Spinal cord (tissue), 10 donors: ENCODE results near the gene STXBP3. TPM values are rescaled to one million over a fixed set of nuclear protein-coding genes. Genes with fewer than 3 reads are reported as not detected.
"Not testable (repeated sequence)": the region's sequence is repeated elsewhere in the genome, so short reads cannot be mapped to it uniquely, and the experiment has no call there.

ENCODE experiments used
- DNase-seq, 6 donors: peaks; one replicate each; pipeline versions ENCODE4 v3.0.0 to v3.0.0-alpha.2; 2013 to 2015; ENCODE audit warnings: low spot score in 6 of 6, low read depth in 4 of 6
- H3K27ac ChIP-seq: one replicate; pipeline ENCODE4 v1.5.1; 2013; ENCODE audit warnings: low read depth, low read length, control low read depth
- H3K27me3 ChIP-seq: one replicate; pipeline ENCODE4 v1.6.1; 2013; ENCODE audit warnings: low read length; ENCODE audit not compliant: control insufficient read depth, insufficient read depth
- H3K36me3 ChIP-seq: one replicate; pipeline ENCODE4 v1.6.1; 2013; ENCODE audit warnings: low read length; ENCODE audit not compliant: control insufficient read depth, insufficient read depth
- H3K4me1 ChIP-seq: one replicate; pipeline ENCODE4 v1.6.1; 2013; ENCODE audit warnings: low read length; ENCODE audit not compliant: control insufficient read depth, insufficient read depth
- H3K4me3 ChIP-seq: one replicate; pipeline ENCODE4 v1.5.1; 2013; ENCODE audit warnings: low read depth, low read length, control low read depth
- H3K9me3 ChIP-seq: one replicate; pipeline ENCODE4 v1.6.1; 2013; ENCODE audit warnings: low read length; ENCODE audit not compliant: control insufficient read depth, insufficient read depth
- WGBS: methylation state at CpG from one replicate; pipeline ENCODE4 v1.1.5; 2013; ENCODE audit warnings: missing lambda C conversion rate; ENCODE audit not compliant: insufficient coverage; 5-methylcytosine and 5-hydroxymethylcytosine counted together
- long read RNA-seq, 4 donors: transcript quantifications; one replicate each; lab custom pipeline, GENCODE V29; 2026
- polyA plus RNA-seq, 2 donors: library from polyadenylated mRNA; unstranded; fragments of 120-200 nt; gene quantifications; one replicate each; pipeline ENCODE4 v1.2.1, GENCODE V29; 2013; ENCODE audit not compliant: insufficient read length in 2 of 2
- total RNA-seq, 2 donors: library from RNA; depleted of rRNA in 1 of 2; stranded (reverse); fragments of 120-200 nt in 1 of 2; fragments of >200 nt in 1 of 2; gene quantifications; one replicate each; pipeline versions ENCODE4 v1.2.3 to v1.2.4, GENCODE V29; 2013 to 2014
- donor health status: healthy.

The STXBP3 gene
- total RNA-seq (10 to 100 TPM; 45.9 to 85.7 TPM), polyA plus RNA-seq (10 to 100 TPM; 50.9 to 54.1 TPM)
- long read RNA-seq, donor 1, transcript STXBP3-201 (19 exons, 2,478 nt): major isoform, 6 of 7 reads
- long read RNA-seq, donor 1, partial matches to known transcripts: 0 of 7 reads
- long read RNA-seq, donor 1, other reads (novel, unspliced or antisense): 0 of 7 reads
- long read RNA-seq, donor 2, partial matches to known transcripts: 0 of 4 reads
- long read RNA-seq, donor 2, other reads (novel, unspliced or antisense): 0 of 4 reads
- long read RNA-seq, donor 3, partial matches to known transcripts: 0 of 3 reads
- long read RNA-seq, donor 3, other reads (novel, unspliced or antisense): 0 of 3 reads
- long read RNA-seq, donor 4, transcript STXBP3-201 (19 exons, 2,478 nt): major isoform, 6 of 13 reads
- long read RNA-seq, donor 4, partial matches to known transcripts: 7 of 13 reads
- long read RNA-seq, donor 4, other reads (novel, unspliced or antisense): 0 of 13 reads

- no peaks in the 10 kb centered on the region for H3K9me3 ChIP-seq
- no peaks in the 10 kb centered on the region for H3K27me3 ChIP-seq
- H3K36me3 ChIP-seq: no peaks in the 10 kb centered on the region
- H3K4me1 ChIP-seq: peaks cover 7% of the 10 kb centered on the region
- peak; percentile 93 to 99 (median 95) for DNase-seq
- under 1% methylated on average over 73 of the region's 75 CpGs for WGBS
- H3K4me3 ChIP-seq: peak within 1 kb of the TSS; percentile 94
- H3K27ac ChIP-seq: peak within 1 kb of the TSS; percentile 99
These were observed at the start of gene STXBP3 for GRCh38 chr1:108746382-108747170. Gene STXBP3, plus strand, starts transcription at chr1:108746674. Its CDS starts 64 bp downstream, at chr1:108746738.

GRCh38 chr1:108699375-108700332 is 46.8 kb upstream of the STXBP3 start:
- no peak for DNase-seq
- no peak overlapping the region for H3K4me3 ChIP-seq
- H3K9me3 ChIP-seq: no peaks in the 10 kb centered on the region
- WGBS: 90% methylated on average over 19 of the region's 22 CpGs
- no peaks in the 10 kb centered on the region for H3K4me1 ChIP-seq
- peaks cover 16% of the 10 kb centered on the region for H3K36me3 ChIP-seq
- no peaks in the 10 kb centered on the region for H3K27me3 ChIP-seq
- H3K27ac ChIP-seq: no peak overlapping the region

GRCh38 chr1:108701176-108701849 is 45.2 kb upstream of the STXBP3 start:
- H3K9me3 ChIP-seq: no peaks in the 10 kb centered on the region
- no peak overlapping the region for H3K27ac ChIP-seq
- H3K4me1 ChIP-seq: no peaks in the 10 kb centered on the region
- H3K27me3 ChIP-seq: no peaks in the 10 kb centered on the region
- H3K4me3 ChIP-seq: no peak overlapping the region
- H3K36me3 ChIP-seq: peaks cover 16% of the 10 kb centered on the region
- 71% methylated on average over 1 of the region's 5 CpGs for WGBS
- no peak for DNase-seq

- H3K4me1 ChIP-seq, DNase-seq, H3K9me3 ChIP-seq, H3K4me3 ChIP-seq, H3K27ac ChIP-seq, H3K27me3 ChIP-seq: not testable (repeated sequence)
- 100% methylated on average over 1 of the region's 6 CpGs for WGBS
- peaks cover 13% of the 10 kb centered on the region for H3K36me3 ChIP-seq
These were observed 44.4 kb upstream of the STXBP3 start for GRCh38 chr1:108702109-108702508.

GRCh38 chr1:108703939-108704338 is 42.5 kb upstream of the STXBP3 start:
- no peaks in the 10 kb centered on the region for H3K27me3 ChIP-seq
- H3K4me3 ChIP-seq: no peak overlapping the region
- DNase-seq: no peak
- no peaks in the 10 kb centered on the region for H3K9me3 ChIP-seq
- 86% methylated on average over 1 of the region's 6 CpGs for WGBS
- H3K36me3 ChIP-seq: peaks cover 13% of the 10 kb centered on the region
- H3K27ac ChIP-seq: no peak overlapping the region
- no peaks in the 10 kb centered on the region for H3K4me1 ChIP-seq

GRCh38 chr1:108704496-108704895 is 42.0 kb upstream of the STXBP3 start:
- no peak overlapping the region for H3K4me3 ChIP-seq
- DNase-seq: peak in 1 of 6 donors; percentile 10
- WGBS: 80% methylated on average over 1 of the region's 2 CpGs

GRCh38 chr1:108706643-108707042 is 39.8 kb upstream of the STXBP3 start:
- DNase-seq: no peak
- H3K9me3 ChIP-seq: no peaks in the 10 kb centered on the region
- H3K27ac ChIP-seq: no peak overlapping the region
- no peaks in the 10 kb centered on the region for H3K27me3 ChIP-seq
- peaks cover 4% of the 10 kb centered on the region for H3K36me3 ChIP-seq
- WGBS: no CpG with 5 or more reads among the region's 3 CpGs
- no peak overlapping the region for H3K4me3 ChIP-seq
- H3K4me1 ChIP-seq: no peaks in the 10 kb centered on the region

More at GRCh38 chr1:108704496-108704895, 42.0 kb upstream of the STXBP3 start:
- Histone ChIP-seq H3K4me1 (no peaks in the 10 kb centered on the region), H3K27ac (no peak overlapping the region), H3K36me3 (peaks cover 8% of the 10 kb centered on the region), H3K9me3 (no peaks in the 10 kb centered on the region), H3K27me3 (no peaks in the 10 kb centered on the region)

- Histone ChIP-seq H3K9me3 (no peaks in the 10 kb centered on the region), H3K4me1 (no peaks in the 10 kb centered on the region), H3K27ac (no peak overlapping the region), H3K27me3 (no peaks in the 10 kb centered on the region), H3K4me3 (no peak overlapping the region), H3K36me3 (no peaks in the 10 kb centered on the region)
- WGBS: 82% methylated on average over 5 of the region's 7 CpGs
- DNase-seq: no peak
These were observed 37.5 kb upstream of the STXBP3 start for GRCh38 chr1:108708691-108709660.
